ENCODE results near the gene ITGA4.

Gene ITGA4

GRCh38 chr2:181457121-181457740, at the start of gene ITGA4:
Gene ITGA4 (plus strand): TSS chr2:181457386. CDS start chr2:181457655, 269 bp downstream.
- Histone ChIP-seq H3K27me3 (ENCODE audit: control insufficient read depth, insufficient read depth, low read length) (peaks cover 22% of the 10 kb centered on the region), H3K36me3 (ENCODE audit: control insufficient read depth, insufficient read depth, low read length) (no peaks in the 10 kb centered on the region), H3K9ac (ENCODE audit: low read length) (peak within 1 kb of the TSS; percentile 54), H3K4me1 (ENCODE audit: control insufficient read depth, insufficient read depth, low read length) (peaks cover 14% of the 10 kb centered on the region), H3K4me3 (ENCODE audit: low read length) (peak within 1 kb of the TSS; percentile 9), H3K9me3 (ENCODE audit: control insufficient read depth, low read length) (no peaks in the 10 kb centered on the region)

DNA sequence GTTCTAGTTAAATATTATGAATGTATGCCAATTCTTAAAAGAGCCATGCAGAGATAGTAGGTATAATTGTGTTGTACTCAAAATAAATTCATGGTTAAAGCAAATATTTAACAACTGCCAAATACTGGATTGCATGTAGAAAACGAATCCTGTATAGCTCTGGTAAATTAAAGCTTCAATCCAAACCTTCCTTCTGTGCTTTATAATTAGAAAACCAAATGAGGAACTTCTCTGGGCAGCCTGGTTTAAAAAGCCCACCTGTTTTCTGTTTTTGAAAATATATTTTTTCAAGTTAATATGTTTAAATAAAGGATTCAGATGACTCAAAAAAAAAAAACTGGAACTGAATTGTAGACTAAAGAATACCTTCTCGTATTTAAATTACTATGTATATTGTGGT, 48.3 kb upstream of the ITGA4 start:
- H3K4me3 ChIP-seq (ENCODE audit: low read length) = no peak overlapping the region
- H3K9me3 ChIP-seq (ENCODE audit: control insufficient read depth, low read length) = no peaks in the 10 kb centered on the region
- no peaks in the 10 kb centered on the region for H3K36me3 ChIP-seq (ENCODE audit: control insufficient read depth, insufficient read depth, low read length)
- no peaks in the 10 kb centered on the region for H3K4me1 ChIP-seq (ENCODE audit: control insufficient read depth, insufficient read depth, low read length)
- H3K27me3 ChIP-seq (ENCODE audit: control insufficient read depth, insufficient read depth, low read length) = no peaks in the 10 kb centered on the region
- no peak overlapping the region for H3K9ac ChIP-seq (ENCODE audit: low read length)

DNA sequence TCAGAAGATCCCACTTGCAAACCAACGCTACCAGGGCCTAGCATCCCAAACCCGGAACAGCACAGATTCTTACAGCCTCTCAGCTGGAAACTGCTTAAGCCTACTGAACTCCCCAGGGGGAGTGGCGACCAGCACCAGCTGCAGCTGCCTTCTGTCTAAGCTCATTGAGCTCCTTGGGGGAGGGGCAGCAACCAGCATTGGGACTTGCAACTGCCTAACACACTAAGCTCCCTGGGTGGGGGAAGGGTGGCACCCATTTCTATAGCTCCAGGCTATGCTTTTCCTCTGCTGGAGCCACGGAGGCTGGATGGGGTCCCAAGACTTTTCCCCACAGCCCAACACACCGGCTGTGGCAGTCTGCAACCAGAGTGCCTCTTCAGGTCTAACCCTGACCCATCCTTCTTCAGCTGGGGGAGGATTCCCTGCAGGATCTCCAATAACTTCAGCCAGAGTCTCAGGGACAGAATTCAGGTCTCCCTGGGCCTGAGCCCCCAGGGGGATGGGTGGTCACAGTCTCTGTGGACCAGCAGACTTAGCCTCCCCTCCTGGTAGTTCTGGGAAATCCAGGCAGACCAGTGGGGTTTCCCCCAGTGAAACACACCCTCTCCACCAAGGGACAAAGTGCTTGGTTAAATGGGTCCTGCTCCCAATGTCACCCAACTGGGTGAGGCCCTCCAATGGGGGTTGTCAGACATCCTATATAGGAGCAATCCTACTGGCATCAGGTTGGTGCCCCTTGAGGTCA, 45.9 kb upstream of the ITGA4 start:
- no peaks in the 10 kb centered on the region for H3K4me1 ChIP-seq (ENCODE audit: control insufficient read depth, insufficient read depth, low read length)
- no peak overlapping the region for H3K9ac ChIP-seq (ENCODE audit: low read length)
- no peak overlapping the region for H3K4me3 ChIP-seq (ENCODE audit: low read length)
- H3K9me3 ChIP-seq (ENCODE audit: control insufficient read depth, low read length) = no peaks in the 10 kb centered on the region
- no peaks in the 10 kb centered on the region for H3K36me3 ChIP-seq (ENCODE audit: control insufficient read depth, insufficient read depth, low read length)
- H3K27me3 ChIP-seq (ENCODE audit: control insufficient read depth, insufficient read depth, low read length) = no peaks in the 10 kb centered on the region

GRCh38 chr2:181419129-181419855, 37.9 kb upstream of the ITGA4 start:
- H3K4me3 ChIP-seq (ENCODE audit: low read length) = no peak overlapping the region
- no peaks in the 10 kb centered on the region for H3K4me1 ChIP-seq (ENCODE audit: control insufficient read depth, insufficient read depth, low read length)
- no peaks in the 10 kb centered on the region for H3K9me3 ChIP-seq (ENCODE audit: control insufficient read depth, low read length)
- H3K27me3 ChIP-seq (ENCODE audit: control insufficient read depth, insufficient read depth, low read length) = no peaks in the 10 kb centered on the region
- H3K36me3 ChIP-seq (ENCODE audit: control insufficient read depth, insufficient read depth, low read length) = no peaks in the 10 kb centered on the region
- no peak overlapping the region for H3K9ac ChIP-seq (ENCODE audit: low read length)

- H3K9ac ChIP-seq (ENCODE audit: low read length) = no peak overlapping the region
- H3K36me3 ChIP-seq (ENCODE audit: control insufficient read depth, insufficient read depth, low read length) = no peaks in the 10 kb centered on the region
- H3K27me3 ChIP-seq (ENCODE audit: control insufficient read depth, insufficient read depth, low read length) = no peaks in the 10 kb centered on the region
- H3K9me3 ChIP-seq (ENCODE audit: control insufficient read depth, low read length) = no peaks in the 10 kb centered on the region
- no peaks in the 10 kb centered on the region for H3K4me1 ChIP-seq (ENCODE audit: control insufficient read depth, insufficient read depth, low read length)
- no peak overlapping the region for H3K4me3 ChIP-seq (ENCODE audit: low read length)
Measured at GRCh38 chr2:181420259-181421130, 36.7 kb upstream of the ITGA4 start.

DNA sequence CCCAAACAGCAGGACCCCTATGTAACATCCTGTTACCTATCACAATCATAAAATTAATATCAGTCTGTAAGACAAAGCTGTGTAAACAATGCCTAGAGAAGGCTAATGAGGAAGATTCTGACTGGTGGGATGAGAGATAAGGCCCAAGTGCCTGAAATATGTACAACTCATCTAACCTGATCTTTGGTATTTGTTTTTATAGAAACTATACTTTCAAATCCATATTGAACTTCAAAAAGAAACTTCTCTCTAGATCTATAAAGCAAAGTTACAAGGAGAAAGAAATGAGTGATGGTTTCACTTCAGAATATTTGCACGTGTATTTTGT, 36.1 kb upstream of the ITGA4 start:
- no peaks in the 10 kb centered on the region for H3K27me3 ChIP-seq (ENCODE audit: control insufficient read depth, insufficient read depth, low read length)
- H3K4me1 ChIP-seq (ENCODE audit: control insufficient read depth, insufficient read depth, low read length) = no peaks in the 10 kb centered on the region
- H3K9ac ChIP-seq (ENCODE audit: low read length) = no peak overlapping the region
- no peaks in the 10 kb centered on the region for H3K9me3 ChIP-seq (ENCODE audit: control insufficient read depth, low read length)
- no peak overlapping the region for H3K4me3 ChIP-seq (ENCODE audit: low read length)
- no peaks in the 10 kb centered on the region for H3K36me3 ChIP-seq (ENCODE audit: control insufficient read depth, insufficient read depth, low read length)

GRCh38 chr2:181421464-181421863, 35.7 kb upstream of the ITGA4 start:
- H3K36me3 ChIP-seq (ENCODE audit: control insufficient read depth, insufficient read depth, low read length) = no peaks in the 10 kb centered on the region
- no peaks in the 10 kb centered on the region for H3K9me3 ChIP-seq (ENCODE audit: control insufficient read depth, low read length)
- no peaks in the 10 kb centered on the region for H3K4me1 ChIP-seq (ENCODE audit: control insufficient read depth, insufficient read depth, low read length)
- no peak overlapping the region for H3K9ac ChIP-seq (ENCODE audit: low read length)
- H3K4me3 ChIP-seq (ENCODE audit: low read length) = no peak overlapping the region
- no peaks in the 10 kb centered on the region for H3K27me3 ChIP-seq (ENCODE audit: control insufficient read depth, insufficient read depth, low read length)

- H3K4me3 ChIP-seq (ENCODE audit: low read length) = no peak overlapping the region
- H3K4me1 ChIP-seq (ENCODE audit: control insufficient read depth, insufficient read depth, low read length) = no peaks in the 10 kb centered on the region
- no peaks in the 10 kb centered on the region for H3K27me3 ChIP-seq (ENCODE audit: control insufficient read depth, insufficient read depth, low read length)
- H3K9me3 ChIP-seq (ENCODE audit: control insufficient read depth, low read length) = no peaks in the 10 kb centered on the region
- no peaks in the 10 kb centered on the region for H3K36me3 ChIP-seq (ENCODE audit: control insufficient read depth, insufficient read depth, low read length)
- no peak overlapping the region for H3K9ac ChIP-seq (ENCODE audit: low read length)
Measured at GRCh38 chr2:181426672-181427071, 30.5 kb upstream of the ITGA4 start.

DNA sequence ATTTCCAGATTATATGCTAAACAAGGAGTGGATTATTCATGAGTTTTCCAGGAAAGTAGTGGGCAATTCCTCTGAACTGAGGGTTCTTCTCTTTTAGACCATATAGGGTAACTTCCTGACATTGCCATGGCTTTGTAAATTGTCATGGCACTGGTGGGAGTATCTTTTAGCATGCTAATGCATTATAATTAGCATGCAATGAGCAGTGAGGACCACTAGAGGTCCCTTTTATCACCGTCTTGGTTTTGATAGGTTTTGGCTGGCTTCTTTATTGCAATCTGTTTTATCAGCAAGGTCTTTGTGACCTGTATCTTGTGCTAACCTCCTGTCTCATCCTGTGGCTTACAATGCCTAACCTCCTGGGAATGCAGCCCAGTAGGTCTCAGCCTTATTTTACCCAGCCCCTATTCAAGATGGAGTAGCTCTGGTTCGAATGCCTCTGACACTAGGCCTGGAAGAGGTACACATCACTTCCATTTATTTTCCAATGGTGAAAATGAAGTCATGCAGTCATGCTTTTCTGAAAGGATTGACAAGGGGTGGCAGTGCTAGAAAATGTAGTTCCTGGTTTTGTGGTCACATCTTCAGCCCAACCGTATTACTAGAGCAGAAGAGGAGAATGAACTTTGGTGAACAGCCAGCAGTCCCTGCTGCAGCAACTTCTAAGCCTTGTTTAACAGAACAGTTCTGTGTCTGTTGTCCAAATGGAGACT, 26.6 kb upstream of the ITGA4 start:
- Histone ChIP-seq H3K4me1 (ENCODE audit: control insufficient read depth, insufficient read depth, low read length) (no peaks in the 10 kb centered on the region), H3K9ac (ENCODE audit: low read length) (no peak overlapping the region), H3K27me3 (ENCODE audit: control insufficient read depth, insufficient read depth, low read length) (no peaks in the 10 kb centered on the region), H3K9me3 (ENCODE audit: control insufficient read depth, low read length) (no peaks in the 10 kb centered on the region), H3K36me3 (ENCODE audit: control insufficient read depth, insufficient read depth, low read length) (no peaks in the 10 kb centered on the region), H3K4me3 (ENCODE audit: low read length) (no peak overlapping the region)

- Histone ChIP-seq H3K9ac (ENCODE audit: low read length) (no peak overlapping the region), H3K9me3 (ENCODE audit: control insufficient read depth, low read length) (no peaks in the 10 kb centered on the region), H3K36me3 (ENCODE audit: control insufficient read depth, insufficient read depth, low read length) (no peaks in the 10 kb centered on the region), H3K27me3 (ENCODE audit: control insufficient read depth, insufficient read depth, low read length) (no peaks in the 10 kb centered on the region), H3K4me1 (ENCODE audit: control insufficient read depth, insufficient read depth, low read length) (no peaks in the 10 kb centered on the region), H3K4me3 (ENCODE audit: low read length) (no peak overlapping the region)
Measured at GRCh38 chr2:181431674-181432073, 25.5 kb upstream of the ITGA4 start.

- Histone ChIP-seq H3K36me3 (ENCODE audit: control insufficient read depth, insufficient read depth, low read length) (no peaks in the 10 kb centered on the region), H3K9ac (ENCODE audit: low read length) (no peak overlapping the region), H3K4me3 (ENCODE audit: low read length) (no peak overlapping the region), H3K9me3 (ENCODE audit: control insufficient read depth, low read length) (no peaks in the 10 kb centered on the region), H3K27me3 (ENCODE audit: control insufficient read depth, insufficient read depth, low read length) (no peaks in the 10 kb centered on the region), H3K4me1 (ENCODE audit: control insufficient read depth, insufficient read depth, low read length) (no peaks in the 10 kb centered on the region)
Measured at GRCh38 chr2:181438261-181438660, 18.9 kb upstream of the ITGA4 start.
